SK-N-SH (cell line): ENCODE data around the gene PXMP2. TPM values are rescaled to one million over a fixed set of nuclear protein-coding genes. Genes with fewer than 3 reads are reported as not detected.
A peak's percentile ranks its signal among the peaks of the same experiment; 100 is the strongest.

Experiments
- CTCF ChIA-PET: fragments of 300-600, 350-600 bp; formaldehyde crosslinking; extraction: SDS; loops from one replicate; lab custom pipeline; 2021; lab: Yijun Ruan, JAX
- POLR2A ChIA-PET: fragments of 350-600 bp; sonication (Branson Sonifier 250); formaldehyde crosslinking; extraction: SDS; loops from one replicate; lab custom pipeline; 2020; ENCODE audit warnings: antibody characterized with exemption, inconsistent platforms; lab: Yijun Ruan, JAX
- DNase-seq: peaks from one replicate; pipeline ENCODE4 v3.0.0; 2012
- H2AFZ ChIP-seq: fragments of 200-600 bp; sonication (generic); 2 replicates; pipeline ENCODE4 v1.8.1; 2016; ENCODE audit warnings: antibody characterized with exemption, mild to moderate bottlenecking, low read depth
- H3F3A ChIP-seq: fragments of 200-600 bp; sonication (generic); replicated peaks from 2 replicates; pipeline ENCODE3; 2016; ENCODE audit warnings: antibody characterized with exemption, mild to moderate bottlenecking; ENCODE audit not compliant: insufficient read depth
- H3K27ac ChIP-seq, 2 experiments: fragments of 200-500 bp in 1 of 2; fragments of 200-600 bp in 1 of 2; sonication (Bioruptor generic) in 1 of 2; sonication (generic), shearing (Covaris generic) in 1 of 2; 2 replicates each; pipeline versions ENCODE4 v1.5.1 to v1.6.1; 2014 to 2016; ENCODE audit warnings: low read depth in 2 of 2, inconsistent platforms in 1 of 2, low read length in 1 of 2, mild to moderate bottlenecking in 1 of 2, mixed read lengths in 1 of 2
- H3K27me3 ChIP-seq: fragments of 200-600 bp; sonication (generic), shearing (Covaris generic); 2 replicates; pipeline ENCODE4 v1.6.1; 2016; ENCODE audit warnings: mixed run types; ENCODE audit not compliant: insufficient read depth
- H3K36me3 ChIP-seq, 2 experiments: fragments of 200-500 bp in 1 of 2; fragments of 200-600 bp in 1 of 2; sonication (Bioruptor generic) in 1 of 2; sonication (generic) in 1 of 2; replicated peaks in 1 of 2; 2 replicates each; pipeline versions ENCODE3 to v1.5.1; 2014 to 2016; ENCODE audit warnings: low read length in 1 of 2, mild to moderate bottlenecking in 1 of 2; ENCODE audit not compliant: insufficient read depth in 2 of 2, control insufficient read depth in 1 of 2
- H3K4me1 ChIP-seq, 2 experiments: fragments of 200-500 bp in 1 of 2; fragments of 200-600 bp in 1 of 2; sonication (Bioruptor generic) in 1 of 2; sonication (generic), shearing (Covaris generic) in 1 of 2; 2 replicates each; pipeline versions ENCODE4 v1.5.1 to v1.6.1; 2014 to 2016; ENCODE audit warnings: low read depth in 1 of 2, low read length in 1 of 2, mixed run types in 1 of 2; ENCODE audit not compliant: insufficient read depth in 2 of 2, control insufficient read depth in 1 of 2
- H3K4me2 ChIP-seq: fragments of 200-600 bp; sonication (generic), shearing (Covaris generic); 2 replicates; pipeline ENCODE4 v1.6.1; 2017; ENCODE audit warnings: mixed run types
- H3K4me3 ChIP-seq, 2 experiments: fragments of 200-500 bp in 1 of 2; fragments of 200-600 bp in 1 of 2; sonication (Bioruptor generic) in 1 of 2; sonication (generic), shearing (Covaris generic) in 1 of 2; 2 replicates each; pipeline versions ENCODE4 v1.5.1 to v1.8.1; 2014 to 2016; ENCODE audit warnings: low read depth in 2 of 2, inconsistent platforms in 1 of 2, low read length in 1 of 2, mild to moderate bottlenecking in 1 of 2, mixed read lengths in 1 of 2, moderate library complexity in 1 of 2
- H3K79me2 ChIP-seq: fragments of 200-600 bp; sonication (generic); 2 replicates; pipeline ENCODE4 v1.8.1; 2017; ENCODE audit warnings: mild to moderate bottlenecking; ENCODE audit not compliant: insufficient read depth
- H3K9ac ChIP-seq: fragments of 200-600 bp; sonication (generic); 2 replicates; pipeline ENCODE4 v1.6.1; 2017; ENCODE audit warnings: mixed run types
- H3K9me2 ChIP-seq: fragments of 200-600 bp; sonication (generic); 2 replicates; pipeline ENCODE4 v1.6.1; 2017; ENCODE audit warnings: mixed run types
- H3K9me3 ChIP-seq: fragments of 200-600 bp; sonication (generic); 2 replicates; pipeline ENCODE4 v1.6.1; 2017; ENCODE audit warnings: mixed run types, mild to moderate bottlenecking, moderate library complexity
- H4K20me1 ChIP-seq: fragments of 200-600 bp; sonication (generic); 2 replicates; pipeline ENCODE4 v1.6.1; 2017; ENCODE audit warnings: mild to moderate bottlenecking, mixed run types; ENCODE audit not compliant: insufficient read depth
- ELF1 ChIP-seq: IDR thresholded peaks from 2 replicates; pipeline ENCODE4 v1.4.0; 2012
- FOSL2 ChIP-seq: IDR thresholded peaks from 2 replicates; pipeline ENCODE4 v1.4.0; 2012; ENCODE audit warnings: low read depth, mild to moderate bottlenecking, moderate library complexity, borderline replicate concordance
- GABPA ChIP-seq: IDR thresholded peaks from 2 replicates; pipeline ENCODE4 v1.4.0; 2012; ENCODE audit warnings: low read depth, mild to moderate bottlenecking
- MEF2A ChIP-seq: IDR thresholded peaks from 2 replicates; pipeline ENCODE4 v1.4.0; 2012; ENCODE audit warnings: low read depth, borderline replicate concordance
- NFIC ChIP-seq: IDR thresholded peaks from 2 replicates; pipeline ENCODE4 v1.4.0; 2012; ENCODE audit warnings: borderline replicate concordance
- NRF1 ChIP-seq: IDR thresholded peaks from 2 replicates; pipeline ENCODE4 v1.6.1; 2012; ENCODE audit warnings: low read depth, mild to moderate bottlenecking, low read length
- RCOR1 ChIP-seq: fragments of 150-350 bp; IDR thresholded peaks from 2 replicates; pipeline ENCODE4 v1.6.1; 2017; ENCODE audit warnings: antibody characterized with exemption, low read length
- TAF1 ChIP-seq: IDR thresholded peaks from 2 replicates; pipeline ENCODE4 v1.6.1; 2012; ENCODE audit warnings: low read depth, mild to moderate bottlenecking, low read length, moderate library complexity, borderline replicate concordance
- TEAD4 ChIP-seq: IDR thresholded peaks from 2 replicates; pipeline ENCODE4 v1.4.0; 2012; ENCODE audit warnings: mild to moderate bottlenecking, borderline replicate concordance; ENCODE audit not compliant: insufficient read depth
- YY1 ChIP-seq: IDR thresholded peaks from 2 replicates; pipeline ENCODE4 v1.4.0; 2012; ENCODE audit warnings: low read depth, mild to moderate bottlenecking
- WGBS: methylation state at CpG from one replicate; pipeline ENCODE4 v1.1.6; 2017; ENCODE audit warnings: low lambda C conversion rate; 5-methylcytosine and 5-hydroxymethylcytosine counted together
- polyA plus RNA-seq, 3 experiments: library from polyadenylated mRNA; depleted of rRNA; stranded (reverse); fragments of >200 nt; gene quantifications; 2 replicates each; pipeline ENCODE4 v1.2.3, GENCODE V29; 2012
- TF ChIP-seq, protein P1 (sequence below): IDR thresholded peaks from 2 replicates; pipeline ENCODE4 v1.6.1; 2012; ENCODE audit warnings: mild to moderate bottlenecking, low read depth, low read length, moderate library complexity
- TF ChIP-seq, protein P2 (sequence below): IDR thresholded peaks from 2 replicates; pipeline ENCODE4 v1.4.0; 2012; ENCODE audit warnings: low read depth, borderline replicate concordance
- TF ChIP-seq, protein P3 (sequence below): fragments of 150-350 bp; IDR thresholded peaks from 2 replicates; pipeline ENCODE4 v1.6.1; 2017; ENCODE audit warnings: antibody characterized with exemption, low read length, low read depth, borderline replicate concordance
- TF ChIP-seq, protein P4 (sequence below): IDR thresholded peaks from 2 replicates; pipeline ENCODE4 v1.4.0; 2012; ENCODE audit warnings: low read depth, borderline replicate concordance

PXMP2 gene
- polyA plus RNA-seq, 1 of the 3 experiments (the other 2 are of a cell fraction) = 35.8 TPM

DNA sequence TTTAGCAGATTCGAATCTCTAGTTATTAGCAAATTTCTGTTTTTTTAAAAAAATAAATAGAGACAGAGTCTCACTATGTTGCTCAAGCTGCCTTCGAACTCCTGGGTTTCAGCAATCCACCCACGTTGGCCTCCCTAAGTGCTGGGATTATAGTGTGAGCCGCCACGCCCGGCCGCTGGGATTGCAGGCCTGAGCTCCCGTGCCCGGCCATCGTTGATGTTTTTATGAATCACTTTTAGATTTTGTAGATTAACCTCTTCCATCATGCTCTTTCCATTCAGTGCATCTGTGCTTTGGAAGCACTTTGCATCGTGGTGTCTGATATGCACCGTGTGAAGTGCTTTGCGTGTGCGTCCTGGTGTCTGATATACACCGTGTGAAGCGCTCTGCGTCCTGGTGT lies 44.2 kb downstream of the PXMP2 start (continued):
- TF ChIP-seq, protein P1, sequence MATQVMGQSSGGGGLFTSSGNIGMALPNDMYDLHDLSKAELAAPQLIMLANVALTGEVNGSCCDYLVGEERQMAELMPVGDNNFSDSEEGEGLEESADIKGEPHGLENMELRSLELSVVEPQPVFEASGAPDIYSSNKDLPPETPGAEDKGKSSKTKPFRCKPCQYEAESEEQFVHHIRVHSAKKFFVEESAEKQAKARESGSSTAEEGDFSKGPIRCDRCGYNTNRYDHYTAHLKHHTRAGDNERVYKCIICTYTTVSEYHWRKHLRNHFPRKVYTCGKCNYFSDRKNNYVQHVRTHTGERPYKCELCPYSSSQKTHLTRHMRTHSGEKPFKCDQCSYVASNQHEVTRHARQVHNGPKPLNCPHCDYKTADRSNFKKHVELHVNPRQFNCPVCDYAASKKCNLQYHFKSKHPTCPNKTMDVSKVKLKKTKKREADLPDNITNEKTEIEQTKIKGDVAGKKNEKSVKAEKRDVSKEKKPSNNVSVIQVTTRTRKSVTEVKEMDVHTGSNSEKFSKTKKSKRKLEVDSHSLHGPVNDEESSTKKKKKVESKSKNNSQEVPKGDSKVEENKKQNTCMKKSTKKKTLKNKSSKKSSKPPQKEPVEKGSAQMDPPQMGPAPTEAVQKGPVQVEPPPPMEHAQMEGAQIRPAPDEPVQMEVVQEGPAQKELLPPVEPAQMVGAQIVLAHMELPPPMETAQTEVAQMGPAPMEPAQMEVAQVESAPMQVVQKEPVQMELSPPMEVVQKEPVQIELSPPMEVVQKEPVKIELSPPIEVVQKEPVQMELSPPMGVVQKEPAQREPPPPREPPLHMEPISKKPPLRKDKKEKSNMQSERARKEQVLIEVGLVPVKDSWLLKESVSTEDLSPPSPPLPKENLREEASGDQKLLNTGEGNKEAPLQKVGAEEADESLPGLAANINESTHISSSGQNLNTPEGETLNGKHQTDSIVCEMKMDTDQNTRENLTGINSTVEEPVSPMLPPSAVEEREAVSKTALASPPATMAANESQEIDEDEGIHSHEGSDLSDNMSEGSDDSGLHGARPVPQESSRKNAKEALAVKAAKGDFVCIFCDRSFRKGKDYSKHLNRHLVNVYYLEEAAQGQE = no peak

DNA sequence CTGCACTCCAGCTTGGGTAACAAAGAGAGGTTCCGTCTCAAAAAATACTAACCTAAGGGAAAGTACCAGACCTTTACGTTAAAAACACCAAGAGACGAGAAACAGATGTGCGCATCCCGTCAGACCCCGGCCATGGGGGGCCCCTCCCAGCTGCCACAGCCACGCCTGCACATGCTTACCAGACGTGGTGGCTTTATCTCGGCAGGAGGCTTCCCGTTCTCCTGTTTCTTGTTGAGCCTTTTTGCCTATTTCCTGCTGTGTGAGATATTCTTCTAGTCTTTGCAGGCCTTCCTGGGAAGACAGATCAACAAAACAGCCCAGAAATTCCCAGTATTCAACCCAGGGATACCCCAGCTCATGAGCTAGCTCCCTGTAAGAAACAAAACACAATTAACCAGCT lies 46.8 kb downstream of the PXMP2 start:
- Histone ChIP-seq H3K27ac (peak overlapping the region in 1 of 2 experiments; percentile 66; a peak in 2 of 4 replicates), H3K9ac (no peak overlapping the region), H4K20me1 (peaks cover 8% of the 10 kb centered on the region; the same call in 1 of the 2 replicates), H3K4me1 (peaks cover 0 to 4% of the 10 kb centered on the region in 2 experiments; a peak in 1 of 4 replicates), H2AFZ (no peak overlapping the region), H3F3A (peaks cover 23% of the 10 kb centered on the region), H3K9me3 (no peaks in the 10 kb centered on the region), H3K79me2 (peaks cover 10% of the 10 kb centered on the region; the same call in 1 of the 2 replicates), H3K9me2 (no peaks in the 10 kb centered on the region), H3K36me3 (peaks cover 45 to 60% of the 10 kb centered on the region in 2 experiments), H3K4me3 (no peak overlapping the region), H3K4me2 (no peak overlapping the region), H3K27me3 (no peaks in the 10 kb centered on the region)
- DNase-seq = peak; percentile 76
- ChIA-PET POLR2A (no interaction called here), CTCF (interaction anchor here (0.6 kb wide), 2 partner anchors 18 to 34 kb away, joined by 3 read pairs; no protein-coding TSS in a partner anchor)
- TF ChIP-seq TEAD4 (no peak), MEF2A (no peak), TAF1 (no peak), ELF1 (no peak), NFIC (no peak), RCOR1 (no peak), GABPA (no peak), YY1 (no peak), FOSL2 (no peak), NRF1 (no peak)
- TF ChIP-seq, protein P2, sequence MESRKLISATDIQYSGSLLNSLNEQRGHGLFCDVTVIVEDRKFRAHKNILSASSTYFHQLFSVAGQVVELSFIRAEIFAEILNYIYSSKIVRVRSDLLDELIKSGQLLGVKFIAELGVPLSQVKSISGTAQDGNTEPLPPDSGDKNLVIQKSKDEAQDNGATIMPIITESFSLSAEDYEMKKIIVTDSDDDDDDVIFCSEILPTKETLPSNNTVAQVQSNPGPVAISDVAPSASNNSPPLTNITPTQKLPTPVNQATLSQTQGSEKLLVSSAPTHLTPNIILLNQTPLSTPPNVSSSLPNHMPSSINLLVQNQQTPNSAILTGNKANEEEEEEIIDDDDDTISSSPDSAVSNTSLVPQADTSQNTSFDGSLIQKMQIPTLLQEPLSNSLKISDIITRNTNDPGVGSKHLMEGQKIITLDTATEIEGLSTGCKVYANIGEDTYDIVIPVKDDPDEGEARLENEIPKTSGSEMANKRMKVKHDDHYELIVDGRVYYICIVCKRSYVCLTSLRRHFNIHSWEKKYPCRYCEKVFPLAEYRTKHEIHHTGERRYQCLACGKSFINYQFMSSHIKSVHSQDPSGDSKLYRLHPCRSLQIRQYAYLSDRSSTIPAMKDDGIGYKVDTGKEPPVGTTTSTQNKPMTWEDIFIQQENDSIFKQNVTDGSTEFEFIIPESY = no peak
- TF ChIP-seq, protein P3, sequence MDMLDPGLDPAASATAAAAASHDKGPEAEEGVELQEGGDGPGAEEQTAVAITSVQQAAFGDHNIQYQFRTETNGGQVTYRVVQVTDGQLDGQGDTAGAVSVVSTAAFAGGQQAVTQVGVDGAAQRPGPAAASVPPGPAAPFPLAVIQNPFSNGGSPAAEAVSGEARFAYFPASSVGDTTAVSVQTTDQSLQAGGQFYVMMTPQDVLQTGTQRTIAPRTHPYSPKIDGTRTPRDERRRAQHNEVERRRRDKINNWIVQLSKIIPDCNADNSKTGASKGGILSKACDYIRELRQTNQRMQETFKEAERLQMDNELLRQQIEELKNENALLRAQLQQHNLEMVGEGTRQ = no peak
- TF ChIP-seq, protein P4, sequence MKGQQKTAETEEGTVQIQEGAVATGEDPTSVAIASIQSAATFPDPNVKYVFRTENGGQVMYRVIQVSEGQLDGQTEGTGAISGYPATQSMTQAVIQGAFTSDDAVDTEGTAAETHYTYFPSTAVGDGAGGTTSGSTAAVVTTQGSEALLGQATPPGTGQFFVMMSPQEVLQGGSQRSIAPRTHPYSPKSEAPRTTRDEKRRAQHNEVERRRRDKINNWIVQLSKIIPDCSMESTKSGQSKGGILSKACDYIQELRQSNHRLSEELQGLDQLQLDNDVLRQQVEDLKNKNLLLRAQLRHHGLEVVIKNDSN = no peak
- TF ChIP-seq, protein P1 = no peak
- 82% methylated on average over 10 of the region's 10 CpGs for WGBS
